T-helper 22 cell (primary cell): ENCODE results near the gene VSTM5.

Experiments
- DNase-seq: peaks from one replicate; pipeline ENCODE4 v3.0.0-alpha.2; 2020; ENCODE audit warnings: low read depth

The VSTM5 gene

GRCh38 chr11:93842461-93842860 is 8.0 kb downstream of the VSTM5 start:
- no peak for DNase-seq

GRCh38 chr11:93842034-93842433 is 8.4 kb downstream of the VSTM5 start:
- no peak for DNase-seq

DNA sequence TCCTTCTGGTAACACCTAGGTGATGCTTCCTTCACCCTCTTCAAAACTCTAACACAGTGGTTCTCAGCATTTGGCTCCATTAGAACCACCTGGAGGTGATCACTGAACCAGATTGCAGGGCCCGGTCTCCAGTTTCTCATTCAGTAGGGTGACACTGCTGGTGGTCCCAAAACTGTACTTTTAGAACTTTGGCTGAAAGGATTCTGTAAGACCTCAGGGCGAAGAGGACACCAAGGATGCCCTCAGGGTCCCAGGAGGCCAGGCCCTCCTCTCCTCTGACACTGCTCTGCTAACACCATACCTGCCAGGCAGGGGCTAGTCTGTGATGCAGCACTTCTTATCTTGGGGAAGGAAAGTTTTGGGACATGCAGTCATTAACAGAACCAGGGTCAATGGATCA is 9.0 kb downstream of the VSTM5 start:
- DNase-seq = no peak

GRCh38 chr11:93840981-93841380 is 9.4 kb downstream of the VSTM5 start:
- no peak for DNase-seq

DNA sequence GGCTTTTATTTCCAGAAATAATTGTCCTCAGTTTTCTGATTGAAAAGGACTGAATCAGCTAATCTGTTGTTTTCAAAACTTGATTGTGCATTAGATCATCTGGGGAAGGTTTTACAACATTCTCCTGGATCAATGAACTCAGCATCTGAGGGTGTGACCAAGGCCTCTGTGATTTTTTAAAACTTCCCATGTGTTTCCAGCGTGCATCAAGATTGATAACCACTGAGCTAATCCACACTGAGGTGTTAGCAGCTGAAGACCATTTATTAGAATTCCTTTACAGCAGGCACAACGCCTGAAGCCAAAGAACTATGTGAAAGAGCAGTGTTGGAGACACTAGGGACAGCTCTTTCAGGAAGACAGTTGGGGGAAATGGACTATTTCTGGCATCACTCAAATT is 10.2 kb downstream of the VSTM5 start:
- DNase-seq = no peak

- DNase-seq = no peak
Measured at GRCh38 chr11:93838967-93839366, 11.5 kb downstream of the VSTM5 start.

DNA sequence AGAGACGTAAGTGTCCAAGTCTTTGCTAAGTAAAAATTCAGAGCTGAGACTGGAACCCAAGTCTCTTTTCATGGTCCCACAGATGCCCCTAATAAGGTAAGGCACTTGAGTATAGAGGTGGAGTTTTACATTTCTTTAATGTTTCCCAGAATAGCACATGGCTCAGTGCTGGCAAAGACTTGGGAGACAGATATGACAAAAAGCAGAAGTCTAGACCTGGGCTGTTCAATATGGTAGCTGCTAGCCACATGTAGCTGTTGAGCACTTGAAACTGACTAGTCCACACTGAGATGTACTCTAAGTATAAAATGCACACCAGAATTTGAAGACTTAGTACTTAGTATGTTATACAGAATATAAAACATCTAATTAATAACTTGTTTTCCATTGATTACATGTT is 17.6 kb downstream of the VSTM5 start:
- DNase-seq = no peak

DNA sequence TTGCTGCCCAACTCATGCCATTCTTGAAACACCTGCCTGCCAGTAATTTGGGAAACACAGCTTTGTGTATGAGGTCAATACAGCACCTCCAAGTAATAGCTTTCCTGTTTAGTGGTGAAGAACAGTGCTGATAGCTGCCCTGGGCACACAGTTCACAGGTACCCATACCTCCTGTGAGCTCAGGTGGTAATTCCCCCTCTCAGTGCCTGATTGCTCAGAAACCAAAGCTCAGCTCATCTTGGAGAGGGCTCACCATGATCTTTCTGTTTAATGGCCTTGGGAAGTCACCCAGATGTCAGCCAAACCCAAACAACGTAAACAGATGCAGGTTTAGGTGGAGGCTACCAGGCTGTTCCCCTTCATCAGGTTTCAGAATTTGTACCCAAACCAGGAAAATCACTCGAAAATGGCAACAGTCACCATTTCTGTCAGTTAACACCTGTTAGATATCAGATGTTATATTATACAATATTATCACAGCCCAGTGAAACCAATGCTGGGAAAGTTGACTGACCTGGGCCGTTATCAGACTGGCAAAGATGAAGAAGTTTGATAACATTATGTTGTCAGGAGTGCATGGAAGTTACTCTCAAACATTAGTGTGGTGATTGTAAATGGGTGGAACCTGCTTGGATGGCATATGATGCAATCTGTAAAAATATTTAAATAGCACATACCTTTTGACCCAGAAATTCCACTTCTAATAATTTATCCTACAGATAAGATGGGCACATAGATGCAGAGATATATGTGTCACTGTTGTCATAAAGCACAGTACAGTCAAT is 18.9 kb downstream of the VSTM5 start:
- DNase-seq = no peak

DNA sequence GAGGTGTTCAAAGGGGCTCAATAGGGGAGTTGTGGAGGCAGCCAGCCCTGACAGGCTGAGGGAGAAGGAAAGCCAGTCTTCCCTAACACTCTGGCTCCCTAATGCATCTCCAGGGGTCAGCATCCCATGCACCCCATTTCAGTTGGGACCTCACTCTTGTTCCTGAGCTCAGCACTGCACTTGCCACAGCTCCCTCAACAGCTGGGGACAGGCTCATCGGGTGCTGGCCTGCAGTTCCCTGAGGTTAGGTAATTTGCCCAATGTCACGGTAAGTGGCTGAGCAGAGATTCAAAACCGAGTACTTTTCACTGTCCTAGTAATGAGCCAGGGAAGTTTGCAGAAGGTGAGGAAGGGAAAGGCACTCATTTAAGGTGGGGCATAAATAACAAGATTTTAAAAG is 20.8 kb downstream of the VSTM5 start:
- DNase-seq = no peak

DNA sequence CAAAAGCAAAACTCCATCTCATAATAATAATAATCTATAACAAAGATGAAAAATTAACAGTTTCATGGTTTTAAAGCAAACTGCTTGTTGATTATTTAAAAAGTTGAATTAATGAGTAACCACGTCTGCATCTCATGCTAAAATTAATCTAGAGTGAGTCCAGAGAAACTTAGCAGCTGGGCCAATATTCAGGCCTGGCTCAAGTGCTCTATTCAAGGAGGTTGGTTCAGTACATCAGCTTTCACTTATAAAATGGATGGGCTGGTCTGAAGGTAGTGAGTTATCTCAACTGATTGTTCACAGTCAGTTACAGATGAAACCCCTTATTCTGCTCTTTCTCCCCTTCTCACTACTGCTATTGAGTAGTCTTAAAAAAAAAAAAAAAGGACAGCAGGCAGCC is 23.1 kb downstream of the VSTM5 start:
- no peak for DNase-seq

GRCh38 chr11:93823210-93823609 is 27.2 kb downstream of the VSTM5 start:
- no peak for DNase-seq

DNA sequence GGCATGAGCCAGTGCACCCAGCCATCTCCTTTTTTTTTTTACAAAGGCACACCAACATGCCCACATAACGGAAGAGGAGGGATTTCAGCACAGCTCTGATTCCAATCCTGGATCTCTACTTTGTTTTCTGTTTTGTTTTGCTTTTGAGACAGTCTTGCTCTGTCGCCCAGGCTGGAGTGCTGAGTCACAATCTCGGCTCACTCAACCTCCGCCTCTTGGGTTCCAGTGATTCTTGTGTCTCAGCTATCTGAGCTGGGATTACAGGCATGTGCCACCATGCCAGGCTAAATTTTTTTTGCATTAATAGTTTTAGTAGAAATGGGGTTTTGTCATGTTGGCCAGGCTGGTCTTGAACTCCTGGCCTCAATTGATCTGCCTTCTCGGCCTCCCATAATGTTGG is 28.1 kb downstream of the VSTM5 start:
- DNase-seq = no peak

GRCh38 chr11:93821617-93822016 is 28.8 kb downstream of the VSTM5 start:
- DNase-seq = no peak

DNA sequence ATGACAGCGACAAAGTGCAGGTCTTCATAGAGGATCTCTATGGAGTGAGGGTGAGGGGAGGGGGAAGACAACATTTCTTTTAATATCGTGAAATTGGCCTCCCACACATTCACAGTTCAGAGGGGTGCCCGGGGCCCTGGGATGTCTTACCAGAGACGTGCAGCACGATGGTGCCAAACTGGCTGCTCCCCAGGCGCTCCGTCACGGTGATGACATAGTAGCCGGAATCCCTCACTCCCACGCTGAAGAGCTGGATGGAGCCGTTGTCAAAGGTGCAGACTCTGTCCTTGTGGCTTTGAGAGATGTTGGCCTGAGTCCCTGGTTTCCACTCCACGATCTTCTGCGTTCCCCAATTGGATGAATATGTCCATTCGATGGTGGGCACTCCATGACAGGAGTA is 29.6 kb downstream of the VSTM5 start:
- no peak for DNase-seq

- DNase-seq = no peak
Measured at GRCh38 chr11:93819966-93820695, 30.3 kb downstream of the VSTM5 start.

- DNase-seq = no peak
Measured at GRCh38 chr11:93817426-93818348, 32.7 kb downstream of the VSTM5 start.

DNA sequence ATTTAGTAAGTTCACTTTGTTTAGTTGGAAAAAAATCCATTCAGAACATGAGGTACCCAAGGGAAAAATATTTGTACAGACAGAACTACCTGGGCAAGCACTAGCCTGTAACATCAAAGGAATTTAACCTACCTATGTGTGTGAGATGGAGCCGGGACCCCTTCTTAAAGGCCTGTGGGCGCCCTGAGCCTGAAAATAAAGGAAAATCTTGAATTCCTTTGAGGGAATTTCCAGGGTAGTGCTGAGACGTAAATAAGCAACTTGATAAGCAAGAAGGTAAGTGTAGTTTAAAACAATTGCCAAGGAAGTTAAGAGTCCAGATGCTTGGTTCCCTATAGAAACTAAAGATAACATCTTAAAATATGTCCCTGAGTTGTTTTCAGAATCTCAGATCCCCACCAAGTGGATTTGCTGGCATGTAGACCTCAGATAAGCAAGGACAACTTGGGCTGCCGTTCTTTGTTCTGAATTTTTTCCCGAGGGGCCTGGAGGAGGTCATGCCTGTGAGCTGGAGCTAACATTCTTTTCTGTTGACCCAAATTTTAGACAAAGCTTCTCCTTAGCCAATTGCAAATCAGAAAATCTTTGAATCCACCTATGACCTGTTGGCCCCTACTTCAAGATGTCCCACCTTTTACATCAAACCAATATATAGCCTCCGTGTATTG is 35.3 kb downstream of the VSTM5 start:
- no peak for DNase-seq

GRCh38 chr11:93813974-93814373 is 36.4 kb downstream of the VSTM5 start:
- no peak for DNase-seq

GRCh38 chr11:93807980-93808379 is 42.4 kb downstream of the VSTM5 start:
- DNase-seq = no peak

GRCh38 chr11:93804879-93805278 is 45.5 kb downstream of the VSTM5 start:
- DNase-seq = no peak

DNA sequence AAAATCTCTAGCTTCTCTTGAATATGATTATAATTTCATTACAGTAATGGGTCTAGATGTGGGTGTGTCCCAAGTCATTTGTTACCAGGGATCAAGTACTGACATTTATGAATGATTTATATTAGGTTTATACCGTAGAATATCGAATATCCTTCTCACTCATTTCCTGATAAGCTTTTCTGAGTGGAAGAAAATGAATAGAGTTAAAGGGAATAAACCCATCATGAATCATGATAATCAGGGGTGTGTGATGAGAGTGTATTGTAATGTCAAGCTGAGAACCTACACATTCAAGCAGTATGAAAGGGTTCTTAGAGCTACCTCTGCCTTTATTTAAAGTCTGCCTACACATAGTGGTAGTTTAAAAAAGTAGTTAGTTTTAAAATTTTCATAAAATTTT is 49.1 kb downstream of the VSTM5 start:
- DNase-seq = no peak
